ENCODE results near the gene NTNG2. TPM values are rescaled to one million over a fixed set of nuclear protein-coding genes. Genes with fewer than 3 reads are reported as not detected.

Gene NTNG2
- total and polyA plus RNA-seq, 12 donors, result 0.37 to 21.6 (median 4.7) TPM

DNA sequence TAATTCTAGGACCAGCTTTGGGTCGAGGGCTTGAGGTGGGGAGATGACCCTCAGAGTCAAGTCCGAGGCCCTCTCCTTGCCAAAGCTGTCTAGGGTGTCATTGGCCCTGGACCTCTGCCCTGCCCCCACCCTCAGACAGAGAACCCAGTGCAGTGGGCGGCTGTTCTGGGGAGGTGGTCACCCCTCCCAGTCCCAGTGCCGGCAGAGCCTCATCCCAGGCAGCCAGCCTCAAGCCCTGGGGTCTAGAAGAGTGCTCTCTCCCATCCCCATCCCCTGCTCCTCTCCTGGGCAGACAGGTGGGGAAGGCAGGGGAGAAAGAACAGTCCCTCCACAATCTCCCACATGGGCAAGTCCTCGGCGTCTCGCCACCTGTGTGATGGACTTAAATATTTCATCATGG is 7.0 kb downstream of the NTNG2 start:
- Histone ChIP-seq H3K27me3 (peaks cover 5% of the 10 kb centered on the region), H3K27ac (no peak overlapping the region), H3K4me1 (replicated peaks in 1 of 2) (peaks cover 10 to 18% of the 10 kb centered on the region in 2 donors), H3K4me3 (no peak overlapping the region), H3K36me3 (replicated peaks in 1 of 2) (no peaks in the 10 kb centered on the region), H3K9me3 (replicated peaks in 1 of 3) (no peaks in the 10 kb centered on the region)
- no peak for DNase-seq
- intact Hi-C loops (cut with DNase I), result loop anchor here (5.0 to 10.0 kb wide), 3 partner anchors 68 to 764 kb away; no protein-coding TSS in a partner anchor
- no peak for TF ChIP-seq POLR2A (IDR thresholded peaks at IDR 0.05)
- TF ChIP-seq, protein P1, sequence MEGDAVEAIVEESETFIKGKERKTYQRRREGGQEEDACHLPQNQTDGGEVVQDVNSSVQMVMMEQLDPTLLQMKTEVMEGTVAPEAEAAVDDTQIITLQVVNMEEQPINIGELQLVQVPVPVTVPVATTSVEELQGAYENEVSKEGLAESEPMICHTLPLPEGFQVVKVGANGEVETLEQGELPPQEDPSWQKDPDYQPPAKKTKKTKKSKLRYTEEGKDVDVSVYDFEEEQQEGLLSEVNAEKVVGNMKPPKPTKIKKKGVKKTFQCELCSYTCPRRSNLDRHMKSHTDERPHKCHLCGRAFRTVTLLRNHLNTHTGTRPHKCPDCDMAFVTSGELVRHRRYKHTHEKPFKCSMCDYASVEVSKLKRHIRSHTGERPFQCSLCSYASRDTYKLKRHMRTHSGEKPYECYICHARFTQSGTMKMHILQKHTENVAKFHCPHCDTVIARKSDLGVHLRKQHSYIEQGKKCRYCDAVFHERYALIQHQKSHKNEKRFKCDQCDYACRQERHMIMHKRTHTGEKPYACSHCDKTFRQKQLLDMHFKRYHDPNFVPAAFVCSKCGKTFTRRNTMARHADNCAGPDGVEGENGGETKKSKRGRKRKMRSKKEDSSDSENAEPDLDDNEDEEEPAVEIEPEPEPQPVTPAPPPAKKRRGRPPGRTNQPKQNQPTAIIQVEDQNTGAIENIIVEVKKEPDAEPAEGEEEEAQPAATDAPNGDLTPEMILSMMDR (IDR thresholded peaks at IDR 0.05), result no peak
- WGBS, 4 donors, result 68 to 77% (median 76%) methylated on average over 6 to 7 of the region's 7 CpGs

DNA sequence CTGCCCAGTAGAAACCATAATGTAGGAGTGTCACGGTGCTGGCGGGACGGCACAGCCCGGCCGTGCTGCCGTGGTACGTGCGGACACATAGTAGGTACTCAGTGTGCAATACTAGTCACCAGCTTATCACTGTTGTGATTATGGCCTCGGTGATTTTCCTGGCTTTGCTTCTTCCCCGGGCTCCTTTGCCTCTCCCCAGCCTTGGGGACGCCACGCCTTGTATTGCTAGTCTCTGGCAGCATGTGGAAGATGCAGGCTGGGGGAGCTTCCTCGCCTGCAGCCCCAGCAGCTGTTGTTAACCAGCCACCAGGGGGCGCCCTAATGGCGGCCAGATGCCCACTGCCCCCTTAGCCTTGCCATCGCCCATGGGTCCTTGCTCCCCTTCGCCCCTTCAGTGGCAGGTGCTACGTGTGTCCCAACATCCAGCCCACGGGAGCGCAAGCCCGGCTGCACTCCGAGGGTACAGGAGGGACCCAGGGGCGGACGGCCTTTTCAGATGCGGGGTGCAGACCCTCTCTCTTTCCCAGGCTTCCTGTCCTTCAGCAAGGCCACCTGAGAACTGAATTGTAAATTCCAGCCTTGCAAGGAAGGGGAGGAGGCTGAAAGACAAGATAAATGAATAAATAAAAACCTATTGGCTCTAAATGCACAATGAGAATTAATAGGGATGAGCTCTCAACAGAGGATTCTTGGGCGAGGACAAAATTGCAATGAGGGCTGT is 8.0 kb downstream of the NTNG2 start:
- DNase-seq, result peak; percentile 45 to 71 (median 61)
- intact Hi-C loops (cut with DNase I), result loop anchor here (5.0 to 10.0 kb wide), 3 partner anchors 67 to 765 kb away; no protein-coding TSS in a partner anchor

DNA sequence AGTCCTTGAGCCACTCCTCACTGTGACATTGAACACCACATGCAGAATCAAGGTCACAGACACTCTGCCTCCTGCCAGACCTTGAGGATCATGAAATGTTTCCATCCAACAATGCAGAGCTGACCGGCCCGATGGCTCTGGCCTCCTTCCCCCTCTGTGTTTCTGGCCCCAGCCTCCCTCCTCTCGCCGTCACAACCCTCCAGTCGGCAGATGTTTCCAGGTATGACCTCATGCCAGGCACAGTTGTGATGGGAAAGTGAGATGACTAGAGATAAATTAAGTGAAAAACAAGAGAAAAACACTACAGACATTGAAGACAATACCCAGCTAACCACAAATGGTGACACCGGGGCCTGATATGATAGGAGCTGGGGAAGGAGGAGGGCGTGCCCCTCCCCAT is 9.8 kb downstream of the NTNG2 start:
- 59 to 69% (median 60%) methylated on average over 7 of the region's 7 CpGs for WGBS, 4 donors
- TF ChIP-seq, protein P1 (IDR thresholded peaks at IDR 0.05), result no peak
- TF ChIP-seq POLR2A (IDR thresholded peaks at IDR 0.05), result no peak
- intact Hi-C loops (cut with DNase I), result no loop called here
- Histone ChIP-seq H3K27me3 (no peaks in the 10 kb centered on the region), H3K9me3 (replicated peaks in 1 of 3) (no peaks in the 10 kb centered on the region), H3K4me1 (replicated peaks in 1 of 2) (no peaks in the 10 kb centered on the region), H3K4me3 (no peak overlapping the region), H3K27ac (no peak overlapping the region), H3K36me3 (replicated peaks in 1 of 2) (no peaks in the 10 kb centered on the region)
- no peak for DNase-seq

More for the DNA sequence above, 8.0 kb downstream of the NTNG2 start:
- WGBS, 4 donors, result 49 to 70% (median 50%) methylated on average over 13 to 26 of the region's 26 CpGs
- Histone ChIP-seq H3K27me3 (no peaks in the 10 kb centered on the region), H3K4me1 (replicated peaks in 1 of 2) (peaks cover 7 to 9% of the 10 kb centered on the region in 2 donors), H3K27ac (no peak overlapping the region), H3K9me3 (replicated peaks in 1 of 3) (no peaks in the 10 kb centered on the region), H3K4me3 (no peak overlapping the region), H3K36me3 (replicated peaks in 1 of 2) (no peaks in the 10 kb centered on the region)
- TF ChIP-seq, protein P1 (IDR thresholded peaks at IDR 0.05), result peak; percentile 67 to 80 (median 74)
- no peak for TF ChIP-seq POLR2A (IDR thresholded peaks at IDR 0.05)

DNA sequence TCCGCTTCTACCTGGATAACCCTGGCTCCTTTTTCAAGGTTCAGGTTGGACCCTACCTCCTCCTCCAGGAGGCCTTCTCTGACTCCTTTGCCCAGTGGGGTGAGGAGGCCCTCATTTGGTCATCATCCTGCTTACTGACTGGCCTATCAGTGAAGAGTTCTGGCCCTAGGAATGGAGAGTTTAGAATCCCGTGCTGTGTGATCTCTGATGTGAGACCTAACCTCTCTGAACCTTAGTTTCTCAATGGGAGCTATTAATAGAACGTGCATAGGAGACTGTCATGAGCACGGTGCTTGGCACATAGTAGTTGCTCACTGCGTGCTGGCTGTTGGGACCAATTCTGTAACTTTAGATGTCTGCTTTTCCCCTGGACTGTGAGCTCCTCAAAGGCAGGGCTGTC is 10.3 kb downstream of the NTNG2 start:
- Histone ChIP-seq H3K4me1 (replicated peaks in 1 of 2) (no peaks in the 10 kb centered on the region), H3K27me3 (no peaks in the 10 kb centered on the region), H3K27ac (no peak overlapping the region), H3K36me3 (replicated peaks in 1 of 2) (no peaks in the 10 kb centered on the region), H3K9me3 (replicated peaks in 1 of 3) (no peaks in the 10 kb centered on the region), H3K4me3 (no peak overlapping the region)
- no peak for DNase-seq
- intact Hi-C loops (cut with DNase I), result no loop called here
- WGBS, 4 donors, result 78 to 100% (median 88%) methylated on average over 1 to 5 of the region's 5 CpGs
- TF ChIP-seq POLR2A (IDR thresholded peaks at IDR 0.05), result no peak
- TF ChIP-seq, protein P1 (IDR thresholded peaks at IDR 0.05), result no peak

Data from adrenal gland (tissue), 12 donors.